DMS 273 treated with DMSO at 0.1 percent for 48 hours (cell line): ENCODE measurements around the gene MAGEC3.

ENCODE experiments used
- DNase-seq: peaks from one replicate; lab custom pipeline; 2025; lab: John Stamatoyannopoulos, UW

The MAGEC3 gene

GRCh38 chrX:141945426-141945825 is 107.3 kb downstream of the MAGEC3 start:
- DNase-seq, result no peak

GRCh38 chrX:141947350-141947749 is 109.2 kb downstream of the MAGEC3 start:
- DNase-seq, result no peak
